Measurements from ENCODE around the gene GALNT17. TPM values are rescaled to one million over a fixed set of nuclear protein-coding genes. Genes with fewer than 3 reads are reported as not detected.

Gene GALNT17
- total RNA-seq, 2 experiments from 2014 or later, result not detected

- CTCF ChIA-PET, result no interaction called here
- intact Hi-C loops (cut with DNase I, micrococcal nuclease), result no loop called here
Observed at GRCh38 chr7:71270558-71270957, 138.6 kb downstream of the GALNT17 start.

GRCh38 chr7:71271203-71271602 is 139.3 kb downstream of the GALNT17 start:
- ChIA-PET POLR2A (no interaction called here), CTCF (no interaction called here)
- Mint-ChIP-seq H3K9me3 (peaks cover 17% of the 10 kb centered on the region), H3K4me1 (ENCODE audit: low read depth) (no peaks in the 10 kb centered on the region), H3K27me3 (no peaks in the 10 kb centered on the region), H3K27ac (no peak overlapping the region), H3K36me3 (ENCODE audit: low read depth) (no peaks in the 10 kb centered on the region), H3K4me3 (no peak overlapping the region)
- Histone ChIP-seq H3K4me1 (ENCODE audit: insufficient read depth, low read length) (no peaks in the 10 kb centered on the region), H3K9me3 (ENCODE audit: control insufficient read depth in 1 of 2, insufficient read depth in 1 of 2, low read length in 2 of 2) (peaks cover 5 to 35% of the 10 kb centered on the region in 2 experiments), H3K36me3 (ENCODE audit: insufficient read depth, low read length) (no peaks in the 10 kb centered on the region), H3K27ac (ENCODE audit: low read depth in 1 of 2, low read length in 2 of 2) (no peak overlapping the region), H3K27me3 (ENCODE audit: control insufficient read depth in 1 of 2, insufficient read depth in 2 of 2, low read length in 2 of 2) (no peaks in the 10 kb centered on the region), H3K4me3 (ENCODE audit: low read length) (no peak overlapping the region)
- no peak for TF ChIP-seq CTCF (IDR thresholded peaks at IDR 0.05)
- no peak for ATAC-seq (ENCODE audit: poor library complexity)
- DNase-seq, result no peak
- intact Hi-C loops (cut with DNase I, micrococcal nuclease), result no loop called here

More at GRCh38 chr7:71270558-71270957, 138.6 kb downstream of the GALNT17 start:
- no peaks in the 10 kb centered on the region for H3K27me3 Mint-ChIP-seq
- TF ChIP-seq CTCF (IDR thresholded peaks at IDR 0.05), result no peak
- no peak for ATAC-seq (ENCODE audit: poor library complexity)
- H3K27ac Mint-ChIP-seq, result no peak overlapping the region
- H3K4me1 ChIP-seq (ENCODE audit: insufficient read depth, low read length), result no peaks in the 10 kb centered on the region
- no peak overlapping the region for H3K27ac ChIP-seq (ENCODE audit: low read depth in 1 of 2, low read length in 2 of 2)
- H3K36me3 ChIP-seq (ENCODE audit: insufficient read depth, low read length), result no peaks in the 10 kb centered on the region
- H3K9me3 ChIP-seq (ENCODE audit: control insufficient read depth in 1 of 2, insufficient read depth in 1 of 2, low read length in 2 of 2), result peaks cover 11 to 32% of the 10 kb centered on the region in 2 experiments
- H3K36me3 Mint-ChIP-seq (ENCODE audit: low read depth), result no peaks in the 10 kb centered on the region
- no peak for DNase-seq
- POLR2A ChIA-PET, result no interaction called here
- no peaks in the 10 kb centered on the region for H3K4me1 Mint-ChIP-seq (ENCODE audit: low read depth)
- H3K9me3 Mint-ChIP-seq, result peaks cover 15% of the 10 kb centered on the region
- H3K4me3 ChIP-seq (ENCODE audit: low read length), result no peak overlapping the region
- H3K27me3 ChIP-seq (ENCODE audit: control insufficient read depth in 1 of 2, insufficient read depth in 2 of 2, low read length in 2 of 2), result no peaks in the 10 kb centered on the region
- H3K4me3 Mint-ChIP-seq, result no peak overlapping the region

GRCh38 chr7:71272509-71273490 is 140.9 kb downstream of the GALNT17 start:
- no peak overlapping the region for H3K27ac Mint-ChIP-seq
- H3K9me3 Mint-ChIP-seq, result peaks cover 15% of the 10 kb centered on the region
- Histone ChIP-seq H3K27me3 (ENCODE audit: control insufficient read depth in 1 of 2, insufficient read depth in 2 of 2, low read length in 2 of 2) (no peaks in the 10 kb centered on the region), H3K9me3 (ENCODE audit: control insufficient read depth in 1 of 2, insufficient read depth in 1 of 2, low read length in 2 of 2) (peaks cover 0 to 40% of the 10 kb centered on the region in 2 experiments), H3K4me3 (ENCODE audit: low read length) (no peak overlapping the region), H3K36me3 (ENCODE audit: insufficient read depth, low read length) (no peaks in the 10 kb centered on the region), H3K27ac (ENCODE audit: low read depth in 1 of 2, low read length in 2 of 2) (no peak overlapping the region), H3K4me1 (ENCODE audit: insufficient read depth, low read length) (no peaks in the 10 kb centered on the region)
- no peaks in the 10 kb centered on the region for H3K36me3 Mint-ChIP-seq (ENCODE audit: low read depth)
- H3K4me3 Mint-ChIP-seq, result no peak overlapping the region
- intact Hi-C loops (cut with DNase I, micrococcal nuclease), result no loop called here
- no peak for DNase-seq
- ChIA-PET CTCF (no interaction called here), POLR2A (no interaction called here)
- no peak for TF ChIP-seq CTCF (IDR thresholded peaks at IDR 0.05)
- no peak for ATAC-seq (ENCODE audit: poor library complexity)
- no peaks in the 10 kb centered on the region for H3K27me3 Mint-ChIP-seq
- no peaks in the 10 kb centered on the region for H3K4me1 Mint-ChIP-seq (ENCODE audit: low read depth)
